ENCODE results near the gene SLC16A6. TPM values are rescaled to one million over a fixed set of nuclear protein-coding genes. Genes with fewer than 3 reads are reported as not detected.
A peak's percentile ranks its signal among the peaks of the same experiment; 100 is the strongest.

SLC16A6 gene
- polyA plus RNA-seq, 3 donors: 12.3 to 24.7 (median 14.0) TPM

- H3K4me1 ChIP-seq (ENCODE audit: control insufficient read depth in 1 of 2, insufficient read depth in 2 of 2, low read length in 2 of 2): peaks cover 64 to 73% of the 10 kb centered on the region in 2 donors
- H3K9me3 Mint-ChIP-seq: peaks cover 0 to 2% (median 0%) of the 10 kb centered on the region in 7 donors
Observed at GRCh38 chr17:68290268-68290954, 516 bp downstream of the SLC16A6 start.

GRCh38 chr17:68289936-68290267 is 1.0 kb downstream of the SLC16A6 start:
- H3K36me3 Mint-ChIP-seq: peaks cover 28 to 43% of the 10 kb centered on the region in 2 donors

More at GRCh38 chr17:68290268-68290954, 516 bp downstream of the SLC16A6 start:
- under 1% methylated on average over 48 of the region's 50 CpGs for WGBS (ENCODE audit: insufficient coverage)
- Histone ChIP-seq H3K9ac (ENCODE audit: insufficient read depth, low read length, poor library complexity, severe bottlenecking) (peak overlapping the region; percentile 100), H4K20me1 (ENCODE audit: insufficient read depth, low read length) (peaks cover 8% of the 10 kb centered on the region), H3K79me2 (ENCODE audit: insufficient read depth, low read length) (peaks cover 67% of the 10 kb centered on the region), H2AFZ (ENCODE audit: insufficient read depth, low read depth, low read length, poor library complexity, severe bottlenecking) (no peak overlapping the region), H3K27me3 (ENCODE audit: control insufficient read depth in 2 of 2, insufficient read depth in 2 of 2, low read length in 2 of 2) (no peaks in the 10 kb centered on the region), H3K27ac (ENCODE audit: low read depth in 1 of 2, low read length in 2 of 2) (peak overlapping the region; percentile 97 to 100), H3K36me3 (replicated peaks in 1 of 2; ENCODE audit: control insufficient read depth in 1 of 2, insufficient read depth in 2 of 2, low read length in 2 of 2) (peaks cover 9 to 16% of the 10 kb centered on the region in 2 donors), H3K4me3 (replicated peaks in 1 of 3; ENCODE audit: low read depth in 2 of 3, low read length in 3 of 3) (peak overlapping the region; percentile 82 to 97 (median 87)), H3K4me2 (replicated peaks; ENCODE audit: extremely low read depth, low read length, poor library complexity, severe bottlenecking) (peak overlapping the region; percentile 79), H3K9me3 (replicated peaks in 1 of 2; ENCODE audit: control insufficient read depth in 1 of 2, insufficient read depth in 1 of 2, low read length in 2 of 2) (no peaks in the 10 kb centered on the region)
- TF ChIP-seq CTCF (IDR thresholded peaks at IDR 0.05): no peak
- intact Hi-C loops (cut with micrococcal nuclease): loop anchor here (2.0 to 5.0 kb wide), 2 partner anchors 22 to 43 kb away; partner anchors contain the start of gene AMZ2 (in 1 of the 2)
- peaks cover 58% of the 10 kb centered on the region for H3K4me1 Mint-ChIP-seq
- peak; percentile 53 to 68 (median 66) for DNase-seq
- H3K27me3 Mint-ChIP-seq (ENCODE audit: low read depth in 3 of 3): peaks cover 0 to 2% (median 2%) of the 10 kb centered on the region in 3 donors
- H3K36me3 Mint-ChIP-seq: peaks cover 25 to 39% of the 10 kb centered on the region in 2 donors
- H3K27ac Mint-ChIP-seq: peak overlapping the region; percentile 96 to 100 (median 99)
- peak overlapping the region; percentile 97 to 99 for H3K4me3 Mint-ChIP-seq

More at GRCh38 chr17:68289936-68290267, 1.0 kb downstream of the SLC16A6 start:
- Histone ChIP-seq H3K9ac (ENCODE audit: insufficient read depth, low read length, poor library complexity, severe bottlenecking) (peak overlapping the region; percentile 100), H3K4me3 (replicated peaks in 1 of 3; ENCODE audit: low read depth in 2 of 3, low read length in 3 of 3) (peak overlapping the region; percentile 82 to 97 (median 87)), H3K4me1 (ENCODE audit: control insufficient read depth in 1 of 2, insufficient read depth in 2 of 2, low read length in 2 of 2) (peaks cover 59 to 68% of the 10 kb centered on the region in 2 donors), H3K79me2 (ENCODE audit: insufficient read depth, low read length) (peaks cover 73% of the 10 kb centered on the region), H3K27me3 (ENCODE audit: control insufficient read depth in 2 of 2, insufficient read depth in 2 of 2, low read length in 2 of 2) (no peaks in the 10 kb centered on the region), H4K20me1 (ENCODE audit: insufficient read depth, low read length) (peaks cover 13% of the 10 kb centered on the region), H3K4me2 (replicated peaks; ENCODE audit: extremely low read depth, low read length, poor library complexity, severe bottlenecking) (peak overlapping the region; percentile 79), H2AFZ (ENCODE audit: insufficient read depth, low read depth, low read length, poor library complexity, severe bottlenecking) (no peak overlapping the region), H3K9me3 (replicated peaks in 1 of 2; ENCODE audit: control insufficient read depth in 1 of 2, insufficient read depth in 1 of 2, low read length in 2 of 2) (no peaks in the 10 kb centered on the region), H3K36me3 (replicated peaks in 1 of 2; ENCODE audit: control insufficient read depth in 1 of 2, insufficient read depth in 2 of 2, low read length in 2 of 2) (peaks cover 14 to 21% of the 10 kb centered on the region in 2 donors), H3K27ac (ENCODE audit: low read depth in 1 of 2, low read length in 2 of 2) (peak overlapping the region; percentile 97 to 100)
- peak overlapping the region; percentile 97 to 99 for H3K4me3 Mint-ChIP-seq
- peaks cover 0 to 2% (median 2%) of the 10 kb centered on the region in 3 donors for H3K27me3 Mint-ChIP-seq (ENCODE audit: low read depth in 3 of 3)
- intact Hi-C loops (cut with micrococcal nuclease): loop anchor here (2.0 to 5.0 kb wide), 2 partner anchors 23 to 43 kb away; partner anchors contain the start of gene AMZ2 (in 1 of the 2)
- TF ChIP-seq CTCF (IDR thresholded peaks at IDR 0.05): no peak
- H3K9me3 Mint-ChIP-seq: peaks cover 0 to 2% (median 0%) of the 10 kb centered on the region in 7 donors
- peak overlapping the region; percentile 96 to 100 (median 99) for H3K27ac Mint-ChIP-seq
- WGBS (ENCODE audit: insufficient coverage): 0% methylated on average over 5 of the region's 9 CpGs
- DNase-seq: peak; percentile 26 to 32 (median 31)
- H3K4me1 Mint-ChIP-seq: peaks cover 55% of the 10 kb centered on the region
